RWPE1 (cell line): Measurements from ENCODE around the gene GUCA2B.

ENCODE experiments used
- CTCF ChIA-PET: fragments of 350-600 bp; sonication (Branson Sonifier 250); formaldehyde crosslinking; extraction: SDS; loops from one replicate; lab custom pipeline; 2021; lab: Yijun Ruan, JAX
- POLR2A ChIA-PET: fragments of 400-600 bp; formaldehyde crosslinking; extraction: SDS; loops from one replicate; lab custom pipeline; 2020; ENCODE audit warnings: antibody characterized with exemption; ENCODE audit not compliant: low non-redundant PET; lab: Yijun Ruan, JAX
- DNase-seq: peaks from one replicate; pipeline ENCODE4 v3.0.0; 2012; ENCODE audit warnings: low spot score
- H3K27ac ChIP-seq: fragments of 450-650 bp; 2 replicates; pipeline ENCODE4 v1.5.1; 2017
- CTCF ChIP-seq: fragments of 450-650 bp; conservative IDR thresholded peaks from 2 replicates; pipeline ENCODE4 v1.5.1; 2017; ENCODE audit warnings: low read depth, mild to moderate bottlenecking

The GUCA2B gene

DNA sequence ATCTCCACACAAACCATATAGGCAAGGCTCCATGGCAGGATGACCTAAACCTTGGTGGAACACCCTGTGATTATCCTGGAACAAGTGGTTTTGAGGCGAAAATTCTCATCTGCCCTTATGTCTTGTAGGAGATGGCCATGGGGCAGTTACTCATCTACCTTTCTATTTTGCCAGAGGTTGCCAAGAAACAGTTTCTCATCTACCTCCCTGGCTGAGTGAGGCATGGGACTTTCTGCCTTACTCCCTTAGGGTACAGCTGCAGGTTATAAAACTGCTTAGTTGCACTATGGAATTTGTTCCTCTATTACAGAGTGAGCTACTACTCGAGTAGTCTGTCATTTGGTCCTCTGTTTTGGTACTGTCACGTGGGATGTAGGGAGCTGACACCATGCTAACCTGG is 42.6 kb downstream of the GUCA2B start:
- DNase-seq = no peak
- TF ChIP-seq CTCF = no peak
- no peak overlapping the region for H3K27ac ChIP-seq
- POLR2A ChIA-PET = no interaction called here
- CTCF ChIA-PET = interaction anchor here (0.5 to 1.8 kb wide), 3 partner anchors 23 to 138 kb away, joined by 3 to 6 read pairs (median 3); no protein-coding TSS in a partner anchor

DNA sequence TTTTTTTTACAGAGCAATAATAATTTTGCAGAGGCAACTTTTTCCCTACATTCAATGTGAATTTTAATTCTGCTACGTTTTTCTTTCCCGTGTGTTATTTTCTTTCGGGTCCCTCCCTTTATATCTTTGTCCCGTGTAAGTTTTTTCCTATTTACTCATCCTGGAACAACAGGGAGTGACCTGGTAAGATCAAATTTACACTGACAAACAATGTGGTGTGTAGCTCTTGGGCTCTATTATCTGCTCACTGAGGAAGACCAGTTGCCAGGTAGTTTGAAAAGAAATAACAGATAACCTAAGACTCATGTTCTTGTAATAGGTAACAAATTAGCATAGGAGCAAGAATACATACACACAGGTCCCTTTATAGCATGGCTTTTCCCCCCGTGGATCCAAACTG is 45.0 kb downstream of the GUCA2B start:
- ChIA-PET CTCF (no interaction called here), POLR2A (no interaction called here)
- H3K27ac ChIP-seq = no peak overlapping the region
- no peak for TF ChIP-seq CTCF
- DNase-seq = no peak

GRCh38 chr1:42201986-42202385 is 48.8 kb downstream of the GUCA2B start:
- no peak overlapping the region for H3K27ac ChIP-seq
- POLR2A ChIA-PET = no interaction called here
- no peak for DNase-seq
- CTCF ChIA-PET = interaction anchor here (0.6 to 0.7 kb wide), 4 partner anchors 22 to 547 kb away, joined by 3 to 4 read pairs (median 3); no protein-coding TSS in a partner anchor
- TF ChIP-seq CTCF = no peak
